LHCN-M2 (cell line): ENCODE data around the gene ALG12. TPM values are rescaled to one million over a fixed set of nuclear protein-coding genes. Genes with fewer than 3 reads are reported as not detected.

Source experiments
- total RNA-seq: library from RNA; depleted of rRNA; stranded (reverse); fragments of >200 nt; gene quantifications from 2 replicates; pipeline ENCODE4 v1.2.3, GENCODE V29; 2014; rRNA removed

The ALG12 gene
- total RNA-seq, 1 experiment from 2014 or later, result 18.1 TPM

Other genes with a start within 250 kb of the ALG12 start
- gene BRD1, start 90.6 kb downstream of the ALG12 start, total RNA-seq, result 17.9 and 25.1 TPM in 2 replicates
- gene ZBED4, start 64.6 kb downstream of the ALG12 start, total RNA-seq, result 12.4 and 13.4 TPM in 2 replicates
- gene CRELD2, start 196 bp upstream of the ALG12 start, total RNA-seq, result 71.1 and 91.8 TPM in 2 replicates
- gene PIM3, start 42.3 kb upstream of the ALG12 start, total RNA-seq, result 30.5 and 30.8 TPM in 2 replicates
- gene IL17REL, start 94.3 kb upstream of the ALG12 start, total RNA-seq, result not detected in 2 replicates
- gene TTLL8, start 139.9 kb upstream of the ALG12 start, total RNA-seq, result not detected in 2 replicates
- not detected in 2 replicates for gene MLC1, start 167.0 kb upstream of the ALG12 start, total RNA-seq
- 0.23 and 0.32 TPM in 2 replicates for gene MOV10L1, start 171.6 kb upstream of the ALG12 start, total RNA-seq